ENCODE data around the gene LRGUK.

DNA sequence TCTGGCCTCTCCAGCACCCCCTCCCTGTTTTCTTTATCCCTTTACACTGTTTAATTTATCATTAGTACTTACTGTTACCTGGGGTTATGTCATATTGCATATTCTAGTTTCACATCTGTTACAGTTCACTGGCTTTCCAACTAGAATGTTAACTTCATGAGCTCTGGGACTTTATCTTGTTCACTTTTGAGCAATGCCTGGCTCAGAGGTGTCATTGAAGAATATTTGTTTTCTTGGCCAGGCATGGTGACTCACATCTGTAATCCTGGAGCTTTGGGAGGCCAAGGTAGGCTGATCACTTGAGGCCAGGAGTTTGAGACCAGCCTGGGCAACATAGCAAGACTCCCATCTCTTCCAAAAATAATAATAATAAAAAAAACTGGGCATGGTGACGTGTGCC lies 40.7 kb downstream of the LRGUK start:
- TF ChIP-seq, protein P1, sequence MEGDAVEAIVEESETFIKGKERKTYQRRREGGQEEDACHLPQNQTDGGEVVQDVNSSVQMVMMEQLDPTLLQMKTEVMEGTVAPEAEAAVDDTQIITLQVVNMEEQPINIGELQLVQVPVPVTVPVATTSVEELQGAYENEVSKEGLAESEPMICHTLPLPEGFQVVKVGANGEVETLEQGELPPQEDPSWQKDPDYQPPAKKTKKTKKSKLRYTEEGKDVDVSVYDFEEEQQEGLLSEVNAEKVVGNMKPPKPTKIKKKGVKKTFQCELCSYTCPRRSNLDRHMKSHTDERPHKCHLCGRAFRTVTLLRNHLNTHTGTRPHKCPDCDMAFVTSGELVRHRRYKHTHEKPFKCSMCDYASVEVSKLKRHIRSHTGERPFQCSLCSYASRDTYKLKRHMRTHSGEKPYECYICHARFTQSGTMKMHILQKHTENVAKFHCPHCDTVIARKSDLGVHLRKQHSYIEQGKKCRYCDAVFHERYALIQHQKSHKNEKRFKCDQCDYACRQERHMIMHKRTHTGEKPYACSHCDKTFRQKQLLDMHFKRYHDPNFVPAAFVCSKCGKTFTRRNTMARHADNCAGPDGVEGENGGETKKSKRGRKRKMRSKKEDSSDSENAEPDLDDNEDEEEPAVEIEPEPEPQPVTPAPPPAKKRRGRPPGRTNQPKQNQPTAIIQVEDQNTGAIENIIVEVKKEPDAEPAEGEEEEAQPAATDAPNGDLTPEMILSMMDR (IDR thresholded peaks at IDR 0.05): no peak
- TF ChIP-seq ZNF263 (CRISPR knock-in tag; IDR thresholded peaks at IDR 0.05; ENCODE audit: low read depth) (no peak), TEAD4 (CRISPR knock-in tag; IDR thresholded peaks at IDR 0.05) (no peak), FOXK1 (CRISPR knock-in tag; IDR thresholded peaks at IDR 0.05) (no peak)
- TF ChIP-seq, protein P2, sequence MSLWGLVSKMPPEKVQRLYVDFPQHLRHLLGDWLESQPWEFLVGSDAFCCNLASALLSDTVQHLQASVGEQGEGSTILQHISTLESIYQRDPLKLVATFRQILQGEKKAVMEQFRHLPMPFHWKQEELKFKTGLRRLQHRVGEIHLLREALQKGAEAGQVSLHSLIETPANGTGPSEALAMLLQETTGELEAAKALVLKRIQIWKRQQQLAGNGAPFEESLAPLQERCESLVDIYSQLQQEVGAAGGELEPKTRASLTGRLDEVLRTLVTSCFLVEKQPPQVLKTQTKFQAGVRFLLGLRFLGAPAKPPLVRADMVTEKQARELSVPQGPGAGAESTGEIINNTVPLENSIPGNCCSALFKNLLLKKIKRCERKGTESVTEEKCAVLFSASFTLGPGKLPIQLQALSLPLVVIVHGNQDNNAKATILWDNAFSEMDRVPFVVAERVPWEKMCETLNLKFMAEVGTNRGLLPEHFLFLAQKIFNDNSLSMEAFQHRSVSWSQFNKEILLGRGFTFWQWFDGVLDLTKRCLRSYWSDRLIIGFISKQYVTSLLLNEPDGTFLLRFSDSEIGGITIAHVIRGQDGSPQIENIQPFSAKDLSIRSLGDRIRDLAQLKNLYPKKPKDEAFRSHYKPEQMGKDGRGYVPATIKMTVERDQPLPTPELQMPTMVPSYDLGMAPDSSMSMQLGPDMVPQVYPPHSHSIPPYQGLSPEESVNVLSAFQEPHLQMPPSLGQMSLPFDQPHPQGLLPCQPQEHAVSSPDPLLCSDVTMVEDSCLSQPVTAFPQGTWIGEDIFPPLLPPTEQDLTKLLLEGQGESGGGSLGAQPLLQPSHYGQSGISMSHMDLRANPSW (CRISPR knock-in tag; conservative IDR thresholded peaks at IDR 0.05; ENCODE audit: low read depth): no peak
